ENCODE results near the gene PHF2. TPM values are rescaled to one million over a fixed set of nuclear protein-coding genes. Genes with fewer than 3 reads are reported as not detected.
A peak's percentile ranks its signal among the peaks of the same experiment; 100 is the strongest.

The PHF2 gene
- total RNA-seq, 1 experiment from 2014 or later = 17.4 TPM

DNA sequence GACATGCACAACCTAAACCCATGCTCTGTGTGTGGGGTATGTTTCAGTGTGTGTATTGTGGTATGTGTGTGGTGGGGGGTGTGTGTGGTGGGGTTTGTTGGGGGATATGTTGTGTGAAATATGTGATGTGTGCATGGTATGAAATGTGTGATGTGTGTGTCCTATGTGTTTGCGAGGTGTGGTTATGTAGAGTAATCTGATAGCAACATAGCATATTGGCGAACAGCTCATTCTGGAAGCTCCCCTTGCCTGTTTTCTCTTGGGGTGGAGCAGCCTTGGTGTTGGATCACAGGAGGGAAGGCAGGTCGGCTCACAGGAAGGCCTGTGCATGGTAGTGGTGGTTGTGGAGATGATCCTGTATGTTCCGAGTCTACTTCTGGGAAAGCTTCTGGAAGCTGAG is 35.4 kb upstream of the PHF2 start:
- H3T11ph ChIP-seq (ENCODE audit: low read length) = no peak overlapping the region
- no peak overlapping the region for H4K8ac ChIP-seq (replicated peaks; ENCODE audit: insufficient read length, low read depth, low read length)
- no peaks in the 10 kb centered on the region for H3K9me3 ChIP-seq (ENCODE audit: control insufficient read depth, low read depth, low read length)
- no peak overlapping the region for H2BK120ac ChIP-seq (ENCODE audit: low read depth, low read length, poor library complexity, severe bottlenecking)
- Mint-ChIP-seq H3K27me3 (ENCODE audit: low read depth) (no peaks in the 10 kb centered on the region), H3K9me3 (no peaks in the 10 kb centered on the region), H3K4me1 (peaks cover 5 to 10% of the 10 kb centered on the region in 2 experiments; a peak in 3 of 4 replicates), H3K36me3 (ENCODE audit: insufficient read depth in 1 of 3, low read depth in 3 of 3) (peaks cover 10 to 58% (median 17%) of the 10 kb centered on the region in 3 experiments; a peak in 6 of 7 replicates), H3K27ac (peak overlapping the region; percentile 58 to 88 (median 63); a peak in 4 of 7 replicates), H3K4me3 (no peak overlapping the region)
- no peak overlapping the region for H2AFZ ChIP-seq (ENCODE audit: low read length)
- no peak overlapping the region for H2BK20ac ChIP-seq (ENCODE audit: low read depth, low read length, poor library complexity, severe bottlenecking)
- no peak overlapping the region for H3K4me2 ChIP-seq (ENCODE audit: insufficient read depth, insufficient read length, low read length)
- H3K4ac ChIP-seq (ENCODE audit: low read depth, low read length) = no peak overlapping the region
- H4K91ac ChIP-seq (ENCODE audit: insufficient read length, low read depth, low read length) = no peak overlapping the region
- WGBS (ENCODE audit: extremely low coverage, insufficient read length, low lambda C conversion rate) = 100% methylated on average over 1 of the region's 4 CpGs
- H4K20me1 ChIP-seq (ENCODE audit: control insufficient read depth, insufficient read depth, insufficient read length) = no peaks in the 10 kb centered on the region
- H3K56ac ChIP-seq (ENCODE audit: insufficient read length, low read depth, low read length) = no peak overlapping the region
- no peak overlapping the region for H3K23ac ChIP-seq (ENCODE audit: insufficient read length, low read depth, low read length)
- H2AK5ac ChIP-seq (ENCODE audit: insufficient read length, low read length) = no peak overlapping the region
- H3K18ac ChIP-seq (ENCODE audit: insufficient read length, low read depth, low read length) = no peak overlapping the region
- H3K9ac ChIP-seq (ENCODE audit: extremely low read depth, insufficient read length, low read length) = no peak overlapping the region
- no peak overlapping the region for H2BK15ac ChIP-seq (ENCODE audit: low read depth, low read length)
- no peaks in the 10 kb centered on the region; the same call in 1 of the 2 replicates for H3K4me1 ChIP-seq (ENCODE audit: insufficient read depth, low read length)
- no peak for TF ChIP-seq CTCF (conservative IDR thresholded peaks at IDR 0.05)
- H2BK12ac ChIP-seq (ENCODE audit: insufficient read length, low read depth, low read length) = no peak overlapping the region
- DNase-seq = no peak
- H3K27ac ChIP-seq (ENCODE audit: insufficient read length, low read depth, low read length) = no peak overlapping the region
- no peaks in the 10 kb centered on the region for H3K79me2 ChIP-seq (ENCODE audit: insufficient read depth, low read length)
- no peak overlapping the region for H4K5ac ChIP-seq (ENCODE audit: insufficient read length, low read depth, low read length)
- no peaks in the 10 kb centered on the region for H3K27me3 ChIP-seq (ENCODE audit: insufficient read depth, low read length)
- H2BK5ac ChIP-seq (ENCODE audit: insufficient read length, low read length) = no peak overlapping the region
- no peaks in the 10 kb centered on the region for H3K79me1 ChIP-seq (ENCODE audit: insufficient read depth, low read depth, low read length, poor library complexity, severe bottlenecking)
- no peaks in the 10 kb centered on the region for H3K23me2 ChIP-seq (ENCODE audit: insufficient read length, low read depth, low read length, poor library complexity, severe bottlenecking)
- H3K14ac ChIP-seq (ENCODE audit: insufficient read depth, low read length) = no peak overlapping the region

Data from H9 (cell line).